GM12878 (cell line): ENCODE measurements around the gene TRIM69. TPM values are rescaled to one million over a fixed set of nuclear protein-coding genes. Genes with fewer than 3 reads are reported as not detected.

ENCODE experiments used
- ATF2 ChIP-seq: IDR thresholded peaks from 2 replicates; pipeline ENCODE4 v1.6.1; 2012; ENCODE audit warnings: low read length, inconsistent platforms
- CBX3 ChIP-seq: fragments of 200-600 bp; sonication (generic); IDR thresholded peaks from 2 replicates; pipeline ENCODE4 v1.6.1; 2016; ENCODE audit warnings: low read depth, borderline replicate concordance
- CUX1 ChIP-seq: IDR thresholded peaks from 2 replicates; pipeline ENCODE4 v1.6.1; 2012; ENCODE audit warnings: improper control_type of control experiment, low read depth, low read length; ENCODE audit not compliant: insufficient replicate concordance
- EGR1 ChIP-seq, 2 experiments: IDR thresholded peaks; 1 replicate in 1 of 2; 2 replicates in 1 of 2; pipeline ENCODE4 v1.6.1; 2011 to 2012; ENCODE audit warnings: low read depth in 2 of 2, low read length in 2 of 2, borderline replicate concordance in 1 of 2, mild to moderate bottlenecking in 1 of 2, moderate library complexity in 1 of 2
- FOXM1 ChIP-seq: IDR thresholded peaks from 2 replicates; pipeline ENCODE4 v1.6.1; 2012; ENCODE audit warnings: low read depth, mild to moderate bottlenecking, inconsistent platforms, low read length, moderate library complexity
- HDAC6 ChIP-seq: fragments of 200-600 bp; sonication (generic); IDR thresholded peaks from one replicate; pipeline ENCODE4 v1.8.0; 2017; ENCODE audit warnings: antibody characterized with exemption; ENCODE audit not compliant: unreplicated experiment
- KDM1A ChIP-seq: fragments of 200-600 bp; sonication (generic); IDR thresholded peaks from 2 replicates; pipeline ENCODE4 v1.6.1; 2016; ENCODE audit warnings: borderline replicate concordance
- MEF2B ChIP-seq: fragments of 450-650 bp; IDR thresholded peaks from 2 replicates; pipeline ENCODE4 v1.6.1; 2018; ENCODE audit warnings: mild to moderate bottlenecking, moderate library complexity; ENCODE audit not compliant: partially characterized antibody, poor library complexity, severe bottlenecking
- MLLT1 ChIP-seq: fragments of 450-650 bp; IDR thresholded peaks from 2 replicates; pipeline ENCODE4 v1.6.1; 2016; ENCODE audit warnings: mild to moderate bottlenecking
- MYB ChIP-seq: fragments of 150-350 bp; IDR thresholded peaks from 2 replicates; pipeline ENCODE4 v1.6.1; 2014; ENCODE audit warnings: mild to moderate bottlenecking, low read depth, low read length, borderline replicate concordance
- MYC ChIP-seq: IDR thresholded peaks from 2 replicates; pipeline ENCODE4 v1.6.1; 2011; ENCODE audit warnings: mild to moderate bottlenecking, low read length, moderate library complexity, inconsistent platforms; ENCODE audit not compliant: insufficient read depth, insufficient replicate concordance, insufficient read length, severe bottlenecking
- POLR2AphosphoS2 ChIP-seq: IDR thresholded peaks from 2 replicates; pipeline ENCODE4 v1.6.1; 2011; ENCODE audit warnings: low read depth, mild to moderate bottlenecking, low read length, improper control_type of control experiment, moderate library complexity
- RBBP5 ChIP-seq: fragments of 200-600 bp; sonication (generic); conservative IDR thresholded peaks from 2 replicates; pipeline ENCODE4 v1.6.1; 2016
- YBX1 ChIP-seq: fragments of 450-650 bp; IDR thresholded peaks from 2 replicates; pipeline ENCODE4 v1.6.1; 2016; ENCODE audit warnings: antibody characterized with exemption
- ZNF274 ChIP-seq: IDR thresholded peaks from one replicate; pipeline ENCODE4 v1.8.0; 2011; ENCODE audit not compliant: insufficient read length, insufficient read depth
- ZNF687 ChIP-seq: fragments of 450-650 bp; IDR thresholded peaks from 2 replicates; pipeline ENCODE4 v1.6.1; 2017; ENCODE audit warnings: mild to moderate bottlenecking, moderate library complexity
- polyA plus RNA-seq, 11 experiments: library from polyadenylated mRNA; depleted of rRNA in 4 of 11; unstranded in 6 of 11; stranded (reverse) in 5 of 11; fragments of >200 nt; fragmentation: Nextera tagmentation in 4 of 11; fragmentation: Illumina TruSeq in 1 of 11; extraction: Ambion mirVana in 4 of 11; extraction: Trizol in 1 of 11; gene quantifications; 1 replicate in 1 of 11; 2 replicates in 10 of 11; pipeline versions ENCODE4 v1.2.1 to v1.2.3, GENCODE V29; 2011 to 2016; ENCODE audit warnings: inconsistent platforms in 2 of 11, missing spikeins in 2 of 11, low read depth in 1 of 11
- total RNA-seq, 4 experiments: library from RNA; depleted of rRNA in 3 of 4; stranded (reverse); fragments of >200 nt in 3 of 4; fragmentation: Illumina TruSeq in 1 of 4; extraction: Trizol in 1 of 4; gene quantifications; 2 replicates each; pipeline versions ENCODE4 v1.2.1 to v1.2.3, GENCODE V29; 2013 to 2021

Gene TRIM69
- total and polyA plus RNA-seq, 10 of the 15 experiments (the other 5 are each of a cell fraction or from before 2014, with no cell fraction given), result 11.2 to 52.7 (median 37.8) TPM

- no peak for TF ChIP-seq CUX1
- TF ChIP-seq HDAC6, result peak; percentile 78
- TF ChIP-seq MEF2B, result peak; percentile 69
- TF ChIP-seq FOXM1, result no peak; the same call in 1 of the 2 replicates
- no peak for TF ChIP-seq MYB
- TF ChIP-seq KDM1A, result no peak
- TF ChIP-seq MLLT1, result peak; percentile 94; the same call in 1 of the 2 replicates
- TF ChIP-seq ZNF274, result no peak
- TF ChIP-seq MYC, result no peak
- TF ChIP-seq RBBP5, result no peak
- no peak for TF ChIP-seq YBX1
- peak; percentile 91 for TF ChIP-seq ATF2
- peak; percentile 75 for TF ChIP-seq ZNF687
- TF ChIP-seq POLR2AphosphoS2, result 0 out of 2 replicates have a peak, but pooled peaks have one; percentile 46
- peak in 1 of 2 experiments; percentile 50; a peak in 1 of 3 replicates for TF ChIP-seq EGR1 (IDR thresholded peaks at IDR 0.05; ENCODE audit: borderline replicate concordance in 1 of 2, low read depth in 2 of 2, low read length in 2 of 2)
- TF ChIP-seq CBX3, result no peak
These were observed 7.5 kb upstream of the TRIM69 start (continued) for GRCh38 chr15:44728576-44729407.
